SK-N-SH treated with all-trans-retinoic acid at 6 μM for 48 hours (cell line): ENCODE measurements around the gene LARP4B.

Experiments used
- CSDC2 ChIP-seq: fragments of 250-450 bp; sonication (Bioruptor Pico); IDR thresholded peaks from 2 replicates; pipeline ENCODE4 v1.5.0; 2020; ENCODE audit warnings: mild to moderate bottlenecking, moderate library complexity
- ESRRG ChIP-seq: fragments of 250-450 bp; sonication (Bioruptor Pico); IDR thresholded peaks from 2 replicates; pipeline ENCODE4 v1.6.1; 2021; ENCODE audit warnings: mild to moderate bottlenecking
- GLIS3 ChIP-seq: fragments of 250-450 bp; sonication (Bioruptor Pico); IDR thresholded peaks from 2 replicates; pipeline ENCODE4 v1.5.0; 2020; ENCODE audit warnings: mild to moderate bottlenecking, moderate library complexity
- PPARA ChIP-seq: fragments of 250-450 bp; sonication (Bioruptor Pico); IDR thresholded peaks from 2 replicates; pipeline ENCODE4 v1.5.0; 2020; ENCODE audit warnings: mild to moderate bottlenecking, borderline replicate concordance
- RARB ChIP-seq: fragments of 250-450 bp; sonication (Bioruptor Pico); IDR thresholded peaks from 2 replicates; pipeline ENCODE4 v1.8.0; 2021; ENCODE audit warnings: mild to moderate bottlenecking, moderate library complexity
- SNAI2 ChIP-seq: fragments of 250-450 bp; sonication (Bioruptor Pico); IDR thresholded peaks from 2 replicates; pipeline ENCODE4 v1.5.0; 2020; ENCODE audit warnings: mild to moderate bottlenecking, moderate library complexity
- TSHZ2 ChIP-seq: fragments of 250-450 bp; sonication (Bioruptor Pico); IDR thresholded peaks from 2 replicates; pipeline ENCODE4 v1.5.0; 2020; ENCODE audit warnings: mild to moderate bottlenecking, moderate library complexity
- ZC3H10 ChIP-seq: fragments of 250-450 bp; sonication (Bioruptor Pico); IDR thresholded peaks from 2 replicates; pipeline ENCODE4 v1.5.1; 2021; ENCODE audit warnings: mild to moderate bottlenecking, moderate library complexity
- ZFP3 ChIP-seq: fragments of 250-450 bp; sonication (Bioruptor Pico); IDR thresholded peaks from 2 replicates; pipeline ENCODE4 v1.5.0; 2020; ENCODE audit warnings: mild to moderate bottlenecking, moderate library complexity
- ZNF565 ChIP-seq: fragments of 450-650 bp; formaldehyde crosslinking; conservative IDR thresholded peaks from 2 replicates; pipeline ENCODE4 v1.5.0; 2020; ENCODE audit warnings: low read depth, mild to moderate bottlenecking, moderate library complexity
- ZNF70 ChIP-seq: fragments of 450-650 bp; formaldehyde crosslinking; IDR thresholded peaks from 2 replicates; pipeline ENCODE4 v1.5.0; 2020; ENCODE audit warnings: mild to moderate bottlenecking, moderate library complexity
- ZNF8 ChIP-seq: fragments of 450-650 bp; formaldehyde crosslinking; IDR thresholded peaks from 2 replicates; pipeline ENCODE4 v1.5.0; 2020; ENCODE audit warnings: mild to moderate bottlenecking, moderate library complexity
- TF ChIP-seq, protein P1 (sequence below): fragments of 250-450 bp; sonication (Bioruptor Pico); IDR thresholded peaks from 2 replicates; pipeline ENCODE4 v1.8.0; 2021; ENCODE audit warnings: low read depth, mild to moderate bottlenecking, moderate library complexity, borderline replicate concordance
- TF ChIP-seq, protein P2 (sequence below): fragments of 250-450 bp; sonication (Bioruptor Pico); IDR thresholded peaks from 2 replicates; pipeline ENCODE4 v1.8.0; 2020; ENCODE audit warnings: mild to moderate bottlenecking, moderate library complexity, borderline replicate concordance

DNA sequence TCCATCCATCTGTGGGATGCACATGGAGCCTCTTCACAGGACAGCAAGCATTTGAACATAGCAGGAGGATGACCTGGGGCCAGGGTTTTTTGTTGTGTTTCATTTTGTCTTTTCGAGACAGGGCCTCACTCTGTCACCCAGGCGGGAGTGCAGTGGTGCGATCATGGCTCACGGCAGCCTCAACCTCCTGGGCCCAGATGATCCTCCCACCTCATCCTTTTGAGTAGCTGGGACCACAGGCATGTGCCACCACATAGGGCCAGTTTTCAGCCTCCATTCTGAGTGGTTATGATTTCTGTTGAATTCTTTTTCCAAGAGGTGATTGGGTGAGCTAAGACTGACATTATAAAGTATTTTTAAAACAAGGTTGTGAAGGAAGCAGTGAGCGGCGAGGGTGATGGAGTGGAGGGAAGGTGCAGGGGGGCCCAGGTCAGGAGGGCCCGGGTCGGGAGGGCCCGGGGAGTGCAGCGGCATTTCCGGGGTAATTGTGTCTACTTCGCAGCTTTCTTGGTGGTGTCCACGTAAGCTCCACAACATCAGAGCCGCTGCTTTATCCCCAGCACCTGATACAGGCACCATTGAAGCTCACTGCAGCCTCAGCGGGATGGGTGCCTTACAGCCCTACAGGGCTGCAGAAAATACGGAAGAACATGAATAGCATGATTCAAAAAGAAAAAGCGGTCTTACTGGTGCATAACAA is 12.0 kb upstream of the LARP4B start:
- TF ChIP-seq, protein P1, sequence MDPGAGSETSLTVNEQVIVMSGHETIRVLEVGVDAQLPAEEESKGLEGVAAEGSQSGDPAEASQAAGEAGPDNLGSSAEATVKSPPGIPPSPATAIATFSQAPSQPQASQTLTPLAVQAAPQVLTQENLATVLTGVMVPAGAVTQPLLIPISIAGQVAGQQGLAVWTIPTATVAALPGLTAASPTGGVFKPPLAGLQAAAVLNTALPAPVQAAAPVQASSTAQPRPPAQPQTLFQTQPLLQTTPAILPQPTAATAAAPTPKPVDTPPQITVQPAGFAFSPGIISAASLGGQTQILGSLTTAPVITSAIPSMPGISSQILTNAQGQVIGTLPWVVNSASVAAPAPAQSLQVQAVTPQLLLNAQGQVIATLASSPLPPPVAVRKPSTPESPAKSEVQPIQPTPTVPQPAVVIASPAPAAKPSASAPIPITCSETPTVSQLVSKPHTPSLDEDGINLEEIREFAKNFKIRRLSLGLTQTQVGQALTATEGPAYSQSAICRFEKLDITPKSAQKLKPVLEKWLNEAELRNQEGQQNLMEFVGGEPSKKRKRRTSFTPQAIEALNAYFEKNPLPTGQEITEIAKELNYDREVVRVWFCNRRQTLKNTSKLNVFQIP = no peak
- TF ChIP-seq CSDC2 (CRISPR knock-in tag) (no peak), PPARA (CRISPR knock-in tag) (no peak), GLIS3 (CRISPR knock-in tag) (no peak), ZC3H10 (CRISPR knock-in tag) (no peak), ESRRG (CRISPR knock-in tag) (no peak), SNAI2 (CRISPR knock-in tag) (no peak), ZFP3 (CRISPR knock-in tag) (no peak), ZNF70 (CRISPR knock-in tag) (no peak), ZNF8 (CRISPR knock-in tag) (no peak), RARB (no peak), TSHZ2 (CRISPR knock-in tag) (no peak), ZNF565 (no peak)
- TF ChIP-seq, protein P2, sequence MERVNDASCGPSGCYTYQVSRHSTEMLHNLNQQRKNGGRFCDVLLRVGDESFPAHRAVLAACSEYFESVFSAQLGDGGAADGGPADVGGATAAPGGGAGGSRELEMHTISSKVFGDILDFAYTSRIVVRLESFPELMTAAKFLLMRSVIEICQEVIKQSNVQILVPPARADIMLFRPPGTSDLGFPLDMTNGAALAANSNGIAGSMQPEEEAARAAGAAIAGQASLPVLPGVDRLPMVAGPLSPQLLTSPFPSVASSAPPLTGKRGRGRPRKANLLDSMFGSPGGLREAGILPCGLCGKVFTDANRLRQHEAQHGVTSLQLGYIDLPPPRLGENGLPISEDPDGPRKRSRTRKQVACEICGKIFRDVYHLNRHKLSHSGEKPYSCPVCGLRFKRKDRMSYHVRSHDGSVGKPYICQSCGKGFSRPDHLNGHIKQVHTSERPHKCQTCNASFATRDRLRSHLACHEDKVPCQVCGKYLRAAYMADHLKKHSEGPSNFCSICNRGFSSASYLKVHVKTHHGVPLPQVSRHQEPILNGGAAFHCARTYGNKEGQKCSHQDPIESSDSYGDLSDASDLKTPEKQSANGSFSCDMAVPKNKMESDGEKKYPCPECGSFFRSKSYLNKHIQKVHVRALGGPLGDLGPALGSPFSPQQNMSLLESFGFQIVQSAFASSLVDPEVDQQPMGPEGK = no peak
